GM23338 (cell line): Measurements from ENCODE around the gene PCDHGB5. TPM values are rescaled to one million over a fixed set of nuclear protein-coding genes. Genes with fewer than 3 reads are reported as not detected.

Experiments used
- ATAC-seq: fragments of 200-7000 bp; cut with Tn5 transposase; 3 replicates; pipeline ENCODE4 v1.9.1; 2020
- DNase-seq: peaks from one replicate; pipeline ENCODE4 v3.0.0-alpha.2; 2015; ENCODE audit warnings: low spot score
- H2AFZ ChIP-seq: fragments of 200-600 bp; sonication (generic); 2 replicates; pipeline ENCODE4 v1.8.0; 2016; ENCODE audit warnings: antibody characterized with exemption, mild to moderate bottlenecking, moderate library complexity
- H3F3A ChIP-seq: fragments of 200-600 bp; sonication (generic); replicated peaks from 2 replicates; pipeline ENCODE4 v1.8.0; 2017; ENCODE audit warnings: antibody characterized with exemption, mixed run types, low read depth
- H3K27ac ChIP-seq: fragments of 200-600 bp; sonication (generic); 2 replicates; pipeline ENCODE4 v1.6.1; 2016; ENCODE audit warnings: low read depth
- H3K27me3 ChIP-seq: fragments of 200-600 bp; sonication (generic); 2 replicates; pipeline ENCODE4 v1.8.0; 2016; ENCODE audit warnings: mild to moderate bottlenecking, mixed run types, moderate library complexity; ENCODE audit not compliant: insufficient read depth
- H3K36me3 ChIP-seq: fragments of 200-600 bp; sonication (generic); 2 replicates; pipeline ENCODE4 v1.8.0; 2016; ENCODE audit warnings: mild to moderate bottlenecking; ENCODE audit not compliant: insufficient read depth
- H3K4me1 ChIP-seq: fragments of 200-600 bp; sonication (generic); 2 replicates; pipeline ENCODE4 v1.8.0; 2016; ENCODE audit warnings: mild to moderate bottlenecking, moderate library complexity; ENCODE audit not compliant: insufficient read depth
- H3K4me2 ChIP-seq: fragments of 200-600 bp; sonication (generic); 2 replicates; pipeline ENCODE4 v1.7.1; 2017; ENCODE audit warnings: mixed run types
- H3K4me3 ChIP-seq: fragments of 200-600 bp; sonication (generic); 2 replicates; pipeline ENCODE4 v1.6.1; 2016; ENCODE audit warnings: mixed run types
- H3K79me2 ChIP-seq: fragments of 200-600 bp; sonication (generic); replicated peaks from 2 replicates; pipeline ENCODE4 v1.8.0; 2017; ENCODE audit warnings: mild to moderate bottlenecking; ENCODE audit not compliant: insufficient read depth
- H3K9me2 ChIP-seq: fragments of 200-600 bp; sonication (generic); 2 replicates; pipeline ENCODE4 v1.8.0; 2017; ENCODE audit not compliant: insufficient read depth
- H4K20me1 ChIP-seq: fragments of 200-600 bp; sonication (generic); replicated peaks from 2 replicates; pipeline ENCODE4 v1.8.0; 2017; ENCODE audit warnings: mild to moderate bottlenecking; ENCODE audit not compliant: insufficient read depth
- H3K27ac Mint-ChIP-seq: 2 replicates; pipeline ENCODE4 v1.8.0; 2020; ENCODE audit warnings: inconsistent platforms, mild to moderate bottlenecking, moderate library complexity, mixed read lengths
- H3K27me3 Mint-ChIP-seq: 3 replicates; pipeline ENCODE4 v1.8.0; 2022; ENCODE audit warnings: low read depth, mild to moderate bottlenecking, moderate library complexity, mixed read lengths, inconsistent platforms; ENCODE audit not compliant: insufficient read depth, poor library complexity
- H3K36me3 Mint-ChIP-seq: 3 replicates; pipeline ENCODE4 v1.8.0; 2021; ENCODE audit warnings: low read depth, mild to moderate bottlenecking, inconsistent platforms, moderate library complexity, mixed read lengths
- H3K4me1 Mint-ChIP-seq: 3 replicates; pipeline ENCODE4 v1.8.0; 2020; ENCODE audit warnings: mild to moderate bottlenecking, inconsistent platforms, mixed read lengths
- H3K4me3 Mint-ChIP-seq: 3 replicates; pipeline ENCODE4 v1.8.0; 2021; ENCODE audit warnings: moderate library complexity, mild to moderate bottlenecking, inconsistent platforms, mixed read lengths
- H3K9me3 Mint-ChIP-seq: 3 replicates; pipeline ENCODE4 v1.8.0; 2020; ENCODE audit warnings: moderate library complexity, mild to moderate bottlenecking, inconsistent platforms, mixed read lengths
- CREB1 ChIP-seq: fragments of 250-450 bp; sonication (Bioruptor Pico); IDR thresholded peaks from 2 replicates; pipeline ENCODE4 v1.5.0; 2020; ENCODE audit warnings: low read depth, mild to moderate bottlenecking, moderate library complexity
- EZH2phosphoT487 ChIP-seq: fragments of 200-600 bp; sonication (generic); IDR thresholded peaks from one replicate; pipeline ENCODE4 v1.8.1; 2018; ENCODE audit warnings: antibody characterized with exemption; ENCODE audit not compliant: unreplicated experiment
- JUNB ChIP-seq: IDR thresholded peaks from one replicate; pipeline ENCODE4 v1.6.1; 2016; ENCODE audit warnings: antibody characterized with exemption; ENCODE audit not compliant: unreplicated experiment
- NANOG ChIP-seq: IDR thresholded peaks from 2 replicates; pipeline ENCODE4 v1.6.1; 2016; ENCODE audit warnings: antibody characterized with exemption, borderline replicate concordance
- POLR2AphosphoS5 ChIP-seq: IDR thresholded peaks from 2 replicates; pipeline ENCODE4 v1.6.1; 2016; ENCODE audit warnings: antibody characterized with exemption, low read depth
- STAT1 ChIP-seq: IDR thresholded peaks from one replicate; pipeline ENCODE4 v1.6.1; 2016; ENCODE audit warnings: antibody characterized with exemption; ENCODE audit not compliant: unreplicated experiment
- ZNF114 ChIP-seq: fragments of 250-450 bp; sonication (Bioruptor Pico); IDR thresholded peaks from 2 replicates; pipeline ENCODE4 v1.5.0; 2020; ENCODE audit warnings: mild to moderate bottlenecking, moderate library complexity
- ZNF331 ChIP-seq: fragments of 250-450 bp; sonication (Bioruptor Pico); IDR thresholded peaks from 2 replicates; pipeline ENCODE4 v1.5.0; 2020; ENCODE audit warnings: low read depth, mild to moderate bottlenecking, moderate library complexity
- polyA plus RNA-seq: library from polyadenylated mRNA; unstranded; fragments of >200 nt; fragmentation: Nextera tagmentation; extraction: Ambion mirVana; gene quantifications from 2 replicates; pipeline ENCODE4 v1.2.1, GENCODE V29; 2016
- total RNA-seq: library from RNA; depleted of rRNA; stranded (reverse); fragments of >200 nt; shearing (Covaris generic); gene quantifications from 2 replicates; pipeline ENCODE4 v1.2.3, GENCODE V29; 2014
- TF ChIP-seq, protein P1 (sequence below): fragments of 250-450 bp; sonication (Bioruptor Pico); IDR thresholded peaks from 2 replicates; pipeline ENCODE4 v1.5.0; 2020; ENCODE audit warnings: mild to moderate bottlenecking, moderate library complexity
- TF ChIP-seq, protein P2 (sequence below), 2 experiments: fragments of 200-600 bp in 1 of 2; sonication (generic) in 1 of 2; conservative IDR thresholded peaks; 2 replicates each; pipeline versions ENCODE4 v1.5.1 to v1.6.1; 2016 to 2017; ENCODE audit warnings: antibody characterized with exemption in 2 of 2, low read depth in 2 of 2, mild to moderate bottlenecking in 2 of 2, moderate library complexity in 1 of 2
- TF ChIP-seq, protein P3 (sequence below): IDR thresholded peaks from 2 replicates; pipeline ENCODE4 v1.6.1; 2016; ENCODE audit warnings: antibody characterized with exemption

The PCDHGB5 gene
- total and polyA plus RNA-seq, 2 experiments from 2014 or later = 2.5 to 18.5 TPM

GRCh38 chr5:141388661-141389060 lies 9.1 kb upstream of the PCDHGB5 start:
- DNase-seq (no peak), ATAC-seq (no peak)
- Mint-ChIP-seq H3K4me3 (peak overlapping the region; percentile 11; the same call in 1 of the 3 replicates), H3K36me3 (peaks cover 74% of the 10 kb centered on the region), H3K4me1 (no peaks in the 10 kb centered on the region; the same call in 2 of the 3 replicates), H3K27me3 (peaks cover 6% of the 10 kb centered on the region), H3K9me3 (peaks cover 89% of the 10 kb centered on the region), H3K27ac (no peak overlapping the region)
- Histone ChIP-seq H3K27me3 (peaks cover 7% of the 10 kb centered on the region; the same call in 1 of the 2 replicates), H4K20me1 (no peaks in the 10 kb centered on the region), H3K9me2 (no peaks in the 10 kb centered on the region), H3K4me3 (no peak overlapping the region), H3K4me2 (no peak overlapping the region), H3K27ac (no peak overlapping the region), H3F3A (no peaks in the 10 kb centered on the region), H2AFZ (no peak overlapping the region), H3K79me2 (0 out of 2 replicates have a peak, but pooled peaks cover 5% of the 10 kb centered on the region), H3K4me1 (0 out of 2 replicates have a peak, but pooled peaks cover 5% of the 10 kb centered on the region), H3K36me3 (peaks cover 7% of the 10 kb centered on the region; the same call in 1 of the 2 replicates)
- TF ChIP-seq ZNF114 (CRISPR knock-in tag) (no peak), ZNF331 (CRISPR knock-in tag) (no peak)

DNA sequence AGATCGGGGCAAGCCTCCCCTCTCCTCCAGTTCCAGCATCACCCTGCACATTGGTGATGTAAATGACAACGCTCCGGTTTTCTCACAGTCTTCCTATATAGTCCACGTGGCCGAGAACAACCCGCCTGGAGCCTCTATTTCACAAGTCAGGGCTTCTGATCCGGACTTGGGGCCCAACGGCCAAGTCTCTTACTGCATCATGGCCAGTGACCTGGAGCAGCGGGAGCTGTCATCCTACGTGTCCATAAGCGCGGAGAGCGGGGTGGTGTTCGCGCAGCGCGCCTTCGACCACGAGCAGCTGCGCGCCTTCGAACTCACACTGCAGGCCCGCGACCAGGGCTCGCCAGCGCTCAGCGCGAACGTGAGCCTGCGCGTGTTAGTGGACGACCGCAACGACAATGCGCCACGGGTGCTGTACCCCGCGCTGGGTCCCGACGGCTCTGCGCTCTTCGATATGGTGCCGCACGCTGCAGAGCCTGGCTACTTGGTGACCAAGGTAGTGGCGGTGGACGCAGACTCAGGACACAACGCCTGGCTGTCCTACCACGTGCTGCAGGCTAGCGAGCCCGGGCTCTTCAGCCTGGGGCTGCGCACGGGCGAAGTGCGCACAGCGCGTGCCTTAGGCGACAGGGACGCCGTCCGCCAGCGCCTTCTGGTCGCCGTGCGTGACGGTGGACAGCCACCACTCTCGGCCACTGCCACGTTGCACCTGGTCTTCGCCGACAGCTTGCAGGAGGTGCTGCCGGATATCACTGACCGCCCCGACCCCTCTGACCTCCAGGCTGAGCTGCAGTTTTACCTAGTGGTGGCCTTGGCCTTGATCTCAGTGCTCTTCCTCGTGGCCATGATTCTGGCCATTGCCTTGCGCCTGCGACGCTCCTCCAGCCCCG lies 8.3 kb upstream of the PCDHGB5 start:
- H3K36me3 ChIP-seq = peaks cover 7% of the 10 kb centered on the region; the same call in 1 of the 2 replicates
- peaks cover 7% of the 10 kb centered on the region; the same call in 1 of the 2 replicates for H3K27me3 ChIP-seq
- 0 out of 2 replicates have a peak, but pooled peaks cover 5% of the 10 kb centered on the region for H3K4me1 ChIP-seq
- peaks cover 75% of the 10 kb centered on the region for H3K36me3 Mint-ChIP-seq
- H3K4me3 Mint-ChIP-seq = peak overlapping the region; percentile 13; the same call in 1 of the 3 replicates
- H3K27ac ChIP-seq = no peak overlapping the region
- no peaks in the 10 kb centered on the region for H4K20me1 ChIP-seq
- H3K9me3 Mint-ChIP-seq = peaks cover 89% of the 10 kb centered on the region
- H3K27ac Mint-ChIP-seq = no peak overlapping the region
- DNase-seq (no peak), ATAC-seq (no peak)
- H3K79me2 ChIP-seq = 0 out of 2 replicates have a peak, but pooled peaks cover 5% of the 10 kb centered on the region
- H2AFZ ChIP-seq = no peak overlapping the region
- H3K4me2 ChIP-seq = no peak overlapping the region
- peaks cover 5% of the 10 kb centered on the region for H3K27me3 Mint-ChIP-seq
- no peaks in the 10 kb centered on the region for H3K9me2 ChIP-seq
- H3F3A ChIP-seq = no peaks in the 10 kb centered on the region
- H3K4me3 ChIP-seq = no peak overlapping the region
- no peaks in the 10 kb centered on the region; the same call in 2 of the 3 replicates for H3K4me1 Mint-ChIP-seq
- TF ChIP-seq ZNF114 (CRISPR knock-in tag) = no peak
- TF ChIP-seq NANOG = no peak
- TF ChIP-seq STAT1 = no peak
- TF ChIP-seq, protein P1, sequence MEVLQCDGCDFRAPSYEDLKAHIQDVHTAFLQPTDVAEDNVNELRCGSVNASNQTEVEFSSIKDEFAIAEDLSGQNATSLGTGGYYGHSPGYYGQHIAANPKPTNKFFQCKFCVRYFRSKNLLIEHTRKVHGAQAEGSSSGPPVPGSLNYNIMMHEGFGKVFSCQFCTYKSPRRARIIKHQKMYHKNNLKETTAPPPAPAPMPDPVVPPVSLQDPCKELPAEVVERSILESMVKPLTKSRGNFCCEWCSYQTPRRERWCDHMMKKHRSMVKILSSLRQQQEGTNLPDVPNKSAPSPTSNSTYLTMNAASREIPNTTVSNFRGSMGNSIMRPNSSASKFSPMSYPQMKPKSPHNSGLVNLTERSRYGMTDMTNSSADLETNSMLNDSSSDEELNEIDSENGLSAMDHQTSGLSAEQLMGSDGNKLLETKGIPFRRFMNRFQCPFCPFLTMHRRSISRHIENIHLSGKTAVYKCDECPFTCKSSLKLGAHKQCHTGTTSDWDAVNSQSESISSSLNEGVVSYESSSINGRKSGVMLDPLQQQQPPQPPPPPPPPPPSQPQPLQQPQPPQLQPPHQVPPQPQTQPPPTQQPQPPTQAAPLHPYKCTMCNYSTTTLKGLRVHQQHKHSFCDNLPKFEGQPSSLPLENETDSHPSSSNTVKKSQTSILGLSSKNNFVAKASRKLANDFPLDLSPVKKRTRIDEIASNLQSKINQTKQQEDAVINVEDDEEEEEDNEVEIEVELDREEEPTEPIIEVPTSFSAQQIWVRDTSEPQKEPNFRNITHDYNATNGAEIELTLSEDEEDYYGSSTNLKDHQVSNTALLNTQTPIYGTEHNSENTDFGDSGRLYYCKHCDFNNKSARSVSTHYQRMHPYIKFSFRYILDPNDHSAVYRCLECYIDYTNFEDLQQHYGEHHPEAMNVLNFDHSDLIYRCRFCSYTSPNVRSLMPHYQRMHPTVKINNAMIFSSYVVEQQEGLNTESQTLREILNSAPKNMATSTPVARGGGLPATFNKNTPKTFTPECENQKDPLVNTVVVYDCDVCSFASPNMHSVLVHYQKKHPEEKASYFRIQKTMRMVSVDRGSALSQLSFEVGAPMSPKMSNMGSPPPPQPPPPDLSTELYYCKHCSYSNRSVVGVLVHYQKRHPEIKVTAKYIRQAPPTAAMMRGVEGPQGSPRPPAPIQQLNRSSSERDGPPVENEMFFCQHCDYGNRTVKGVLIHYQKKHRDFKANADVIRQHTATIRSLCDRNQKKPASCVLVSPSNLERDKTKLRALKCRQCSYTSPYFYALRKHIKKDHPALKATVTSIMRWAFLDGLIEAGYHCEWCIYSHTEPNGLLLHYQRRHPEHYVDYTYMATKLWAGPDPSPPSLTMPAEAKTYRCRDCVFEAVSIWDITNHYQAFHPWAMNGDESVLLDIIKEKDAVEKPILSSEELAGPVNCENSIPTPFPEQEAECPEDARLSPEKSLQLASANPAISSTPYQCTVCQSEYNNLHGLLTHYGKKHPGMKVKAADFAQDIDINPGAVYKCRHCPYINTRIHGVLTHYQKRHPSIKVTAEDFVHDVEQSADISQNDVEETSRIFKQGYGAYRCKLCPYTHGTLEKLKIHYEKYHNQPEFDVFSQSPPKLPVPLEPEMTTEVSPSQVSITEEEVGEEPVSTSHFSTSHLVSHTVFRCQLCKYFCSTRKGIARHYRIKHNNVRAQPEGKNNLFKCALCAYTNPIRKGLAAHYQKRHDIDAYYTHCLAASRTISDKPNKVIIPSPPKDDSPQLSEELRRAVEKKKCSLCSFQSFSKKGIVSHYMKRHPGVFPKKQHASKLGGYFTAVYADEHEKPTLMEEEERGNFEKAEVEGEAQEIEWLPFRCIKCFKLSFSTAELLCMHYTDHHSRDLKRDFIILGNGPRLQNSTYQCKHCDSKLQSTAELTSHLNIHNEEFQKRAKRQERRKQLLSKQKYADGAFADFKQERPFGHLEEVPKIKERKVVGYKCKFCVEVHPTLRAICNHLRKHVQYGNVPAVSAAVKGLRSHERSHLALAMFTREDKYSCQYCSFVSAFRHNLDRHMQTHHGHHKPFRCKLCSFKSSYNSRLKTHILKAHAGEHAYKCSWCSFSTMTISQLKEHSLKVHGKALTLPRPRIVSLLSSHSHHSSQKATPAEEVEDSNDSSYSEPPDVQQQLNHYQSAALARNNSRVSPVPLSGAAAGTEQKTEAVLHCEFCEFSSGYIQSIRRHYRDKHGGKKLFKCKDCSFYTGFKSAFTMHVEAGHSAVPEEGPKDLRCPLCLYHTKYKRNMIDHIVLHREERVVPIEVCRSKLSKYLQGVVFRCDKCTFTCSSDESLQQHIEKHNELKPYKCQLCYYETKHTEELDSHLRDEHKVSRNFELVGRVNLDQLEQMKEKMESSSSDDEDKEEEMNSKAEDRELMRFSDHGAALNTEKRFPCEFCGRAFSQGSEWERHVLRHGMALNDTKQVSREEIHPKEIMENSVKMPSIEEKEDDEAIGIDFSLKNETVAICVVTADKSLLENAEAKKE (CRISPR knock-in tag) = no peak
- TF ChIP-seq, protein P2, sequence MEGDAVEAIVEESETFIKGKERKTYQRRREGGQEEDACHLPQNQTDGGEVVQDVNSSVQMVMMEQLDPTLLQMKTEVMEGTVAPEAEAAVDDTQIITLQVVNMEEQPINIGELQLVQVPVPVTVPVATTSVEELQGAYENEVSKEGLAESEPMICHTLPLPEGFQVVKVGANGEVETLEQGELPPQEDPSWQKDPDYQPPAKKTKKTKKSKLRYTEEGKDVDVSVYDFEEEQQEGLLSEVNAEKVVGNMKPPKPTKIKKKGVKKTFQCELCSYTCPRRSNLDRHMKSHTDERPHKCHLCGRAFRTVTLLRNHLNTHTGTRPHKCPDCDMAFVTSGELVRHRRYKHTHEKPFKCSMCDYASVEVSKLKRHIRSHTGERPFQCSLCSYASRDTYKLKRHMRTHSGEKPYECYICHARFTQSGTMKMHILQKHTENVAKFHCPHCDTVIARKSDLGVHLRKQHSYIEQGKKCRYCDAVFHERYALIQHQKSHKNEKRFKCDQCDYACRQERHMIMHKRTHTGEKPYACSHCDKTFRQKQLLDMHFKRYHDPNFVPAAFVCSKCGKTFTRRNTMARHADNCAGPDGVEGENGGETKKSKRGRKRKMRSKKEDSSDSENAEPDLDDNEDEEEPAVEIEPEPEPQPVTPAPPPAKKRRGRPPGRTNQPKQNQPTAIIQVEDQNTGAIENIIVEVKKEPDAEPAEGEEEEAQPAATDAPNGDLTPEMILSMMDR (conservative IDR thresholded peaks at IDR 0.05; ENCODE audit: low read depth in 2 of 2) = no peak
- TF ChIP-seq EZH2phosphoT487 = no peak
- no peak for TF ChIP-seq JUNB
- no peak for TF ChIP-seq CREB1 (CRISPR knock-in tag)
- no peak for TF ChIP-seq ZNF331 (CRISPR knock-in tag)
- TF ChIP-seq, protein P3, sequence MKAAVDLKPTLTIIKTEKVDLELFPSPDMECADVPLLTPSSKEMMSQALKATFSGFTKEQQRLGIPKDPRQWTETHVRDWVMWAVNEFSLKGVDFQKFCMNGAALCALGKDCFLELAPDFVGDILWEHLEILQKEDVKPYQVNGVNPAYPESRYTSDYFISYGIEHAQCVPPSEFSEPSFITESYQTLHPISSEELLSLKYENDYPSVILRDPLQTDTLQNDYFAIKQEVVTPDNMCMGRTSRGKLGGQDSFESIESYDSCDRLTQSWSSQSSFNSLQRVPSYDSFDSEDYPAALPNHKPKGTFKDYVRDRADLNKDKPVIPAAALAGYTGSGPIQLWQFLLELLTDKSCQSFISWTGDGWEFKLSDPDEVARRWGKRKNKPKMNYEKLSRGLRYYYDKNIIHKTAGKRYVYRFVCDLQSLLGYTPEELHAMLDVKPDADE = no peak
- TF ChIP-seq POLR2AphosphoS5 = no peak
